ENCODE measurements around the gene PRKCQ.

The PRKCQ gene

DNA sequence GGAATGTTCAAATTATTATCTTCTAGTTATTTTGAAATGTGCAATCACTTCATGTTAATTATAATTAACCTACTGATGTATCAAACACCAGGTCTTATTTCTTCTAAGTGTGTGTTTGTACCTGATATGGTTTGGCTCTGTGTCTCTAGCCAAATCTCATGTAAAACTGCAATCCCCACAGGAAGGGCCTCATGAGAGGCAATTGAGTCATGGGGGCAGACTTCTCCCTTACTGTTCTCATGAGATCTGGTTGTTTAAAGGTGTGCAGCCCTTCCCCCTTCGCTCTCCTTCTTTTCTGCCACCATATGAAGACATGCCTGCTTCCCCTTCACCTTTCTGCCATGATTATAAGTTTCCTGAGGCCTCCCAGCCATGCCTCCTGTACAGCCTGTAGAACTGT is 18.6 kb upstream of the PRKCQ start:
- no peak overlapping the region for H3K9ac ChIP-seq (ENCODE audit: low read length in 5 of 5)
- no peaks in the 10 kb centered on the region for H3K9me3 ChIP-seq (ENCODE audit: control insufficient read depth in 5 of 5, low read length in 5 of 5)
- no peak overlapping the region for H3K4me3 ChIP-seq (ENCODE audit: low read depth in 1 of 5, low read length in 5 of 5)
- no peak overlapping the region for H3K27ac ChIP-seq (ENCODE audit: low read depth, low read length)
- H3K27me3 ChIP-seq (ENCODE audit: control insufficient read depth in 5 of 5, insufficient read depth in 4 of 5, low read length in 5 of 5), result peaks cover 0 to 4% (median 0%) of the 10 kb centered on the region in 5 donors
- no peaks in the 10 kb centered on the region for H3K36me3 ChIP-seq (ENCODE audit: control insufficient read depth in 5 of 5, insufficient read depth in 5 of 5, low read length in 5 of 5)
- H3K4me1 ChIP-seq (ENCODE audit: control insufficient read depth in 5 of 5, insufficient read depth in 5 of 5, low read length in 5 of 5), result peaks cover 0 to 5% (median 0%) of the 10 kb centered on the region in 5 donors

DNA sequence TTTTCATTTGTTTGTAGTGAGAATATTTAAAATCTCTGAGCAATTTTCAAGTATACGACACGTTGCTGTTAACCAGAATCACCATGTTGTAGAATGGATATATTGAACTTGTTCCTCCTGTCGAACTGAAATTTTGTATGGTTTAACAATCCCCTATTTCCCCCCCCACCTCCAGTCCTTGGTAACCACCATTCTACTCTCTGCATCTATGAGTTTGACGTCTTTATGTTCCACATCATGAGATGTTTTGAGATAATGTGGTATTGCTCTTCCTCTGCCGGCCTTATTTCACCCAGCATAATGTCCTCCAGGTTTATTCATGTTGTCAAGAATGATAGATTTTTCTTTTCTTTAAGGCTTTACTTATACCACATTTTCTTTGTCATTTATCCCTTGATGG is 17.4 kb upstream of the PRKCQ start:
- peaks cover 0 to 3% (median 0%) of the 10 kb centered on the region in 5 donors for H3K27me3 ChIP-seq (ENCODE audit: control insufficient read depth in 5 of 5, insufficient read depth in 4 of 5, low read length in 5 of 5)
- H3K9ac ChIP-seq (ENCODE audit: low read length in 5 of 5), result no peak overlapping the region
- H3K36me3 ChIP-seq (ENCODE audit: control insufficient read depth in 5 of 5, insufficient read depth in 5 of 5, low read length in 5 of 5), result no peaks in the 10 kb centered on the region
- H3K27ac ChIP-seq (ENCODE audit: low read depth, low read length), result no peak overlapping the region
- H3K4me1 ChIP-seq (ENCODE audit: control insufficient read depth in 5 of 5, insufficient read depth in 5 of 5, low read length in 5 of 5), result no peaks in the 10 kb centered on the region
- no peaks in the 10 kb centered on the region for H3K9me3 ChIP-seq (ENCODE audit: control insufficient read depth in 5 of 5, low read length in 5 of 5)
- H3K4me3 ChIP-seq (ENCODE audit: low read depth in 1 of 5, low read length in 5 of 5), result no peak overlapping the region

DNA sequence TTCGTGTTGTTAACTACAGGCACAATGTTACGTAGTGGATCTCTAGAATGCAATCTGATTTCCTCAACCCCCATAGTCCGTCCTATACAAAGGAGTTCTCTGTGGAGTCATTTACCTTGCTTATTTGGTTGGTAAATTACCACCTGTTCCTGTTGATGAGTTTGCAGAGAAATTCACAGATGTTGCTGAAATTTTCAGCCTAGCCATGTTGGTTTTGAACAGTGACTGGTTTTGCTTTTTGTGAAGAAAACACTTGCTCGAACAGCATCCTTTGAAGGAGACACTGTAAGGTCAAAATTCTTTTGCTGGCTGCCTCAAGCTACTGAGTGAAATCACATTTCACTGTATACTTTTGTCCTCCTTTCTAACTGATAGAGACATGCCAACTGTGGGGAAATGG is 15.4 kb upstream of the PRKCQ start:
- no peak overlapping the region for H3K27ac ChIP-seq (ENCODE audit: low read depth, low read length)
- H3K27me3 ChIP-seq (ENCODE audit: control insufficient read depth in 5 of 5, insufficient read depth in 4 of 5, low read length in 5 of 5), result peaks cover 0 to 8% (median 0%) of the 10 kb centered on the region in 5 donors
- no peak overlapping the region for H3K4me3 ChIP-seq (ENCODE audit: low read depth in 1 of 5, low read length in 5 of 5)
- H3K36me3 ChIP-seq (ENCODE audit: control insufficient read depth in 5 of 5, insufficient read depth in 5 of 5, low read length in 5 of 5), result no peaks in the 10 kb centered on the region
- H3K4me1 ChIP-seq (ENCODE audit: control insufficient read depth in 5 of 5, insufficient read depth in 5 of 5, low read length in 5 of 5), result no peaks in the 10 kb centered on the region
- no peaks in the 10 kb centered on the region for H3K9me3 ChIP-seq (ENCODE audit: control insufficient read depth in 5 of 5, low read length in 5 of 5)
- H3K9ac ChIP-seq (ENCODE audit: low read length in 5 of 5), result no peak overlapping the region

DNA sequence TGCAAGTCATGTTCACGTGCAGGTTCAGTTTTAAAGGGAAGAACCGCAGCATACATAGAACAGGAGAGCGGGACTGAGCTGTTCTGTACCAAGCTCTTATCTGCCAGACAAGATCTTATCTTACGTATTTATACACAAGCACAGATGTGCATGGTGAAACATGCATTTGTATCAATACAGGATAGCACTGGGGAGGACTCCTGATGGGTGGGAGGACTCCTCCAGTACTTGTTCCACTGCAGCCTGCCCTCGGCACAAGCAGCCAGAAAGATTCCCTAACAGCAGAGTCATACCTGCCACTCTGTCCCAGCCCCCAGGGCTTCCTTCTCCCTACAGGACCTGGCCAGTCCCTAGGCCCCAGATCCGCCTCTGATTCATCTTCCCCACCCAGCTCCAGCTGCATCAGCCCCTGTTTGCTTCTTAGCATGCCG is 13.2 kb upstream of the PRKCQ start:
- no peak overlapping the region for H3K27ac ChIP-seq (ENCODE audit: low read depth, low read length)
- H3K4me1 ChIP-seq (ENCODE audit: control insufficient read depth in 5 of 5, insufficient read depth in 5 of 5, low read length in 5 of 5), result no peaks in the 10 kb centered on the region
- no peaks in the 10 kb centered on the region for H3K9me3 ChIP-seq (ENCODE audit: control insufficient read depth in 5 of 5, low read length in 5 of 5)
- no peaks in the 10 kb centered on the region for H3K36me3 ChIP-seq (ENCODE audit: control insufficient read depth in 5 of 5, insufficient read depth in 5 of 5, low read length in 5 of 5)
- peaks cover 0 to 8% (median 0%) of the 10 kb centered on the region in 5 donors for H3K27me3 ChIP-seq (ENCODE audit: control insufficient read depth in 5 of 5, insufficient read depth in 4 of 5, low read length in 5 of 5)
- H3K4me3 ChIP-seq (ENCODE audit: low read depth in 1 of 5, low read length in 5 of 5), result no peak overlapping the region
- H3K9ac ChIP-seq (ENCODE audit: low read length in 5 of 5), result no peak overlapping the region

DNA sequence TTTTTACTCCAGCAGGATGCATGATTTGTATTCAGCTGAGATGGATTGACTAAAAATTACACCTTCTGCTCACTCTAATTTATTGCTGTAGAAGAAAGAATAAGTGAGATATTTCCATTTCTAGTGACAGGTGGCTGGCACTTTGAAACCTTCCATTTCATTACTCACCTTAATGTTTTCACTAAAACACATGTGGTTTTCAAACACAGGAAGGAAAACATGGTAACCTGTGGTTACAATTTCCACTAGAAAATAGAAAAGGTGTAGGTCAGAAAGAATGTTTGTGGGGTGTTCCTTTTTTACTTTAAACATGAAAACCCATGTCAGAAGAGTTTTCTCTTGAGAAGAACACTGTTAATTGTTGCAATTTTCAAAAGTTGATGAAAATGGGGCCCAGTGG is 12.0 kb upstream of the PRKCQ start:
- Histone ChIP-seq H3K27me3 (ENCODE audit: control insufficient read depth in 5 of 5, insufficient read depth in 4 of 5, low read length in 5 of 5) (peaks cover 0 to 8% (median 0%) of the 10 kb centered on the region in 5 donors), H3K9ac (ENCODE audit: low read length in 5 of 5) (no peak overlapping the region), H3K4me3 (ENCODE audit: low read depth in 1 of 5, low read length in 5 of 5) (no peak overlapping the region), H3K36me3 (ENCODE audit: control insufficient read depth in 5 of 5, insufficient read depth in 5 of 5, low read length in 5 of 5) (no peaks in the 10 kb centered on the region), H3K9me3 (ENCODE audit: control insufficient read depth in 5 of 5, low read length in 5 of 5) (no peaks in the 10 kb centered on the region), H3K27ac (ENCODE audit: low read depth, low read length) (no peak overlapping the region), H3K4me1 (ENCODE audit: control insufficient read depth in 5 of 5, insufficient read depth in 5 of 5, low read length in 5 of 5) (no peaks in the 10 kb centered on the region)

DNA sequence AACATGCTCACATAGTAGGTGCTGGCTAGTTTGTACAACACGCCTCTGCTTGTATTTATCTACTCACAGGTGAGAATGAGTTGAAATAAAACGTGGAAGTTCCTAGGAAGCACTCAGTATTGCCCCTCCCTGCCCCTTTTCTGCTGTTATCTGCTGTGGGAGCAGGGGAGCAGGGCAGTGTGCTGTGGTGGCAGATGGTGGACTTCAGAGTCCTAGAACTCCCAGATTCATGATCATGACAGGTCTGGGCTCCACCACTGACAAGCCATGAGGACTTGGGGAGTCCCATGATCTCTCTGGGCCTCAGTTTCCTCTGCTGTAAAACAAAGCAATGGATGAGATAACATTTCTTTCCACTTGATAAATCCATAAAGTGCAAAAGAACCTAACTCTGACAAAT is 11.6 kb upstream of the PRKCQ start:
- no peaks in the 10 kb centered on the region for H3K36me3 ChIP-seq (ENCODE audit: control insufficient read depth in 5 of 5, insufficient read depth in 5 of 5, low read length in 5 of 5)

DNA sequence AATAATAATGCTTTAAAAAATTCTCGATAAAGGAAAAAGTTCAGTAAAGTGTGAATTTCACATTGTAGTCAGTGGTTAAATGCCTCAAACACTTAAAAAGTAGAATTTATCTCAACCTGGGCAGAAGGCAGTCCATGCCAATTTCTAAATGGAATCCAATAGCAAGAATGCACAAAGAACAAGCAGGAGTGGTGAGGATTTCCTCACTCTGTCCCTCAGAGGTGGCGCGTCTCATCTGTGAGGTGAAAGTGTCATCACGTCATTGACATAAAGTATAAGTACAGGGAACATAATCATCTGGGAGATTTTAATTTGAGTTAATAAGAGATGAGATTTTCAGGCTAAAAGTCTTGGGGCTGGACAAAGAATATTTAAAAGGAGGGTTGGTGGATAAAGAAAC is 10.0 kb upstream of the PRKCQ start:
- no peak overlapping the region for H3K27ac ChIP-seq (ENCODE audit: low read depth, low read length)
- H3K9ac ChIP-seq (ENCODE audit: low read length in 5 of 5), result no peak overlapping the region
- H3K4me3 ChIP-seq (ENCODE audit: low read depth in 1 of 5, low read length in 5 of 5), result no peak overlapping the region
- peaks cover 0 to 8% (median 0%) of the 10 kb centered on the region in 5 donors for H3K27me3 ChIP-seq (ENCODE audit: control insufficient read depth in 5 of 5, insufficient read depth in 4 of 5, low read length in 5 of 5)
- no peaks in the 10 kb centered on the region for H3K4me1 ChIP-seq (ENCODE audit: control insufficient read depth in 5 of 5, insufficient read depth in 5 of 5, low read length in 5 of 5)
- H3K9me3 ChIP-seq (ENCODE audit: control insufficient read depth in 5 of 5, low read length in 5 of 5), result no peaks in the 10 kb centered on the region
- H3K36me3 ChIP-seq (ENCODE audit: control insufficient read depth in 5 of 5, insufficient read depth in 5 of 5, low read length in 5 of 5), result no peaks in the 10 kb centered on the region

More for the DNA sequence above, 11.6 kb upstream of the PRKCQ start:
- Histone ChIP-seq H3K4me3 (ENCODE audit: low read depth in 1 of 5, low read length in 5 of 5) (no peak overlapping the region), H3K9ac (ENCODE audit: low read length in 5 of 5) (no peak overlapping the region), H3K4me1 (ENCODE audit: control insufficient read depth in 5 of 5, insufficient read depth in 5 of 5, low read length in 5 of 5) (no peaks in the 10 kb centered on the region), H3K9me3 (ENCODE audit: control insufficient read depth in 5 of 5, low read length in 5 of 5) (no peaks in the 10 kb centered on the region), H3K27ac (ENCODE audit: low read depth, low read length) (no peak overlapping the region), H3K27me3 (ENCODE audit: control insufficient read depth in 5 of 5, insufficient read depth in 4 of 5, low read length in 5 of 5) (peaks cover 0 to 8% (median 0%) of the 10 kb centered on the region in 5 donors)

DNA sequence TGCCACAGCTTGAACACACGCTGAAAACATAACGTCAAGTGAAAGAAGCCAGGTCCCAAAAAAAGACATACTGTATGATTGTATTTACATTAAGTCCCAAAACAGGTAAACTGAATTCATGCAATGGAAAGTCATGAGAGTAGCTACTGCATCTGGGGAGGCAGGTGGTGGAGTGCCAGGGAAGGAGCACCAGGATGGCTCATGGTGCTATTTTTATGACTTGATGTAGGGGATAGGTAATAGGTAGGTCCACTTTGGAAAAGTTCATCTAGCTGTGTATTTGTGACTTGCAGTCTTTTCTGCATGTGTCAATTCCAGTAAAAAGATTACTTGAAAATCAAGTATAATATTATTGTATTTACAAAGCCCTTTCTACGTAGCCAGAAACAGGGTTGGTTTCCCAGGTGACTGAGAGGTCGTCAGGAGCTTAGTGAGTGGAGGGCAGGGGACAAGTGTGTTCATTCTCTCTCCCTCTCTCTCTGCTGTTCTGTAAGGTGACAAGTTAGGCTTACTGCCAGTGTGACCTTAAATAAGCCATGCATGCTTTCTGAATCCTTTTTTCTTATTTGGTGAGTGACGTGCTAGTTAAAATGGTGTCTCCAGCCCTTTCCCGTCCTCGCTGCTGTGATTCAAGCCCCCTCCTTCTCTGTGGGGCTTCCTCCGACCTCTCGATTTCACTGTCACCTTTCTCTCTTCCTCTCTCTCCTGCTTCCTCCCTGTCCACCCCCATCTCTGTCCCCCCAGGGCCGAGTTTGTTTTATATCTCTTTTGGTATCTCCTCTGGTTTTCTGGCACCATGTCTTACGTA is 9.4 kb upstream of the PRKCQ start:
- no peaks in the 10 kb centered on the region for H3K4me1 ChIP-seq (ENCODE audit: control insufficient read depth in 5 of 5, insufficient read depth in 5 of 5, low read length in 5 of 5)
- H3K27ac ChIP-seq (ENCODE audit: low read depth, low read length), result no peak overlapping the region
- H3K27me3 ChIP-seq (ENCODE audit: control insufficient read depth in 5 of 5, insufficient read depth in 4 of 5, low read length in 5 of 5), result peaks cover 0 to 8% (median 0%) of the 10 kb centered on the region in 5 donors
- no peaks in the 10 kb centered on the region for H3K9me3 ChIP-seq (ENCODE audit: control insufficient read depth in 5 of 5, low read length in 5 of 5)
- H3K9ac ChIP-seq (ENCODE audit: low read length in 5 of 5), result no peak overlapping the region
- H3K4me3 ChIP-seq (ENCODE audit: low read depth in 1 of 5, low read length in 5 of 5), result no peak overlapping the region
- H3K36me3 ChIP-seq (ENCODE audit: control insufficient read depth in 5 of 5, insufficient read depth in 5 of 5, low read length in 5 of 5), result no peaks in the 10 kb centered on the region

DNA sequence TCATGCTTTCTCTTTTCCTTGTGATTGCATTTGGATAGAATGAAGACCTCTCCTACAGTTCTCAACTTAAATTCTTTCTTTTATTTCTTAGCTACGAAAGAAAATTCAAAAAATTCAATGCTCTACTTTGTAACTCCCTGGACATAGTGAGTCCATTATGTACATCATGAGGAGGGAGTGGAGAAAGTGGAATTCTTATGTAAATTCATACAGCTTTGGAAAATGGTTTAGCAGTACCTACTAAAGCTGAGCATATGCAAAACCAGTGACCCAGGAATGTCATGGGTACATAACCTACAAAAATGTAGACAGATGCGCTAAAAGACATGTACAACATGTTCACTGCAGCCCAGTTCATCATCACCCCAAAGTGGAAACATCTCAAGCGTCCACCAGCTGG is 8.8 kb upstream of the PRKCQ start:
- Histone ChIP-seq H3K9me3 (ENCODE audit: control insufficient read depth in 5 of 5, low read length in 5 of 5) (no peaks in the 10 kb centered on the region), H3K9ac (ENCODE audit: low read length in 5 of 5) (no peak overlapping the region), H3K4me3 (ENCODE audit: low read depth in 1 of 5, low read length in 5 of 5) (no peak overlapping the region), H3K27me3 (ENCODE audit: control insufficient read depth in 5 of 5, insufficient read depth in 4 of 5, low read length in 5 of 5) (peaks cover 0 to 8% (median 0%) of the 10 kb centered on the region in 5 donors), H3K27ac (ENCODE audit: low read depth, low read length) (no peak overlapping the region), H3K4me1 (ENCODE audit: control insufficient read depth in 5 of 5, insufficient read depth in 5 of 5, low read length in 5 of 5) (no peaks in the 10 kb centered on the region), H3K36me3 (ENCODE audit: control insufficient read depth in 5 of 5, insufficient read depth in 5 of 5, low read length in 5 of 5) (no peaks in the 10 kb centered on the region)

DNA sequence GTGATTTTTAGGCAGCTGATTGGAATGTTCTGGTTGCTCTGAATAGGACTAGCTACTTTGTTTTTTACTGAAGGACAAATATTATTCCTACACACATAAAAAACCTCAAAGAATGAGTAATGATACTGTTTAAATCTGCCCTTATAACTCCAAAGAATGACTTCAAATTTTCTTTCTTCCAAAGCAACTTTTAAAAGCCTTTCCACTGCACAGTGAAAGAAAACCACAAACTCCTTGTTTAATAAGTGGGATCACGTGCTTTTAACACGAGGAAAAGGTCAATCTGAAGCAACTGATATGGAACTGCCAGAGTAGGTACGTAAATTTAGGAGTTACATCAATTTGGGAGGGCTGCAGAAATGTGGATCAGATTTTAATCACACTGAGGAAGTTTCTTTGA is 8.0 kb upstream of the PRKCQ start:
- H3K27ac ChIP-seq (ENCODE audit: low read depth, low read length), result no peak overlapping the region
- peaks cover 0 to 8% (median 0%) of the 10 kb centered on the region in 5 donors for H3K27me3 ChIP-seq (ENCODE audit: control insufficient read depth in 5 of 5, insufficient read depth in 4 of 5, low read length in 5 of 5)
- no peaks in the 10 kb centered on the region for H3K36me3 ChIP-seq (ENCODE audit: control insufficient read depth in 5 of 5, insufficient read depth in 5 of 5, low read length in 5 of 5)
- H3K4me3 ChIP-seq (ENCODE audit: low read depth in 1 of 5, low read length in 5 of 5), result no peak overlapping the region
- no peak overlapping the region for H3K9ac ChIP-seq (ENCODE audit: low read length in 5 of 5)
- no peaks in the 10 kb centered on the region for H3K4me1 ChIP-seq (ENCODE audit: control insufficient read depth in 5 of 5, insufficient read depth in 5 of 5, low read length in 5 of 5)
- no peaks in the 10 kb centered on the region for H3K9me3 ChIP-seq (ENCODE audit: control insufficient read depth in 5 of 5, low read length in 5 of 5)

All from subcutaneous abdominal adipose tissue (tissue), 5 donors.